Stimulated activated CD4-positive, alpha-beta T cell treated with anti-CD3 and anti-CD28 coated beads, Interleukin-2, amount 100 ng/mL, for 48 hours (primary cell): ENCODE measurements around the gene SLC39A11.

Experiments used
- DNase-seq, 2 donors: peaks; one replicate each; pipeline ENCODE4 v3.0.0-alpha.2; 2020

The SLC39A11 gene

DNA sequence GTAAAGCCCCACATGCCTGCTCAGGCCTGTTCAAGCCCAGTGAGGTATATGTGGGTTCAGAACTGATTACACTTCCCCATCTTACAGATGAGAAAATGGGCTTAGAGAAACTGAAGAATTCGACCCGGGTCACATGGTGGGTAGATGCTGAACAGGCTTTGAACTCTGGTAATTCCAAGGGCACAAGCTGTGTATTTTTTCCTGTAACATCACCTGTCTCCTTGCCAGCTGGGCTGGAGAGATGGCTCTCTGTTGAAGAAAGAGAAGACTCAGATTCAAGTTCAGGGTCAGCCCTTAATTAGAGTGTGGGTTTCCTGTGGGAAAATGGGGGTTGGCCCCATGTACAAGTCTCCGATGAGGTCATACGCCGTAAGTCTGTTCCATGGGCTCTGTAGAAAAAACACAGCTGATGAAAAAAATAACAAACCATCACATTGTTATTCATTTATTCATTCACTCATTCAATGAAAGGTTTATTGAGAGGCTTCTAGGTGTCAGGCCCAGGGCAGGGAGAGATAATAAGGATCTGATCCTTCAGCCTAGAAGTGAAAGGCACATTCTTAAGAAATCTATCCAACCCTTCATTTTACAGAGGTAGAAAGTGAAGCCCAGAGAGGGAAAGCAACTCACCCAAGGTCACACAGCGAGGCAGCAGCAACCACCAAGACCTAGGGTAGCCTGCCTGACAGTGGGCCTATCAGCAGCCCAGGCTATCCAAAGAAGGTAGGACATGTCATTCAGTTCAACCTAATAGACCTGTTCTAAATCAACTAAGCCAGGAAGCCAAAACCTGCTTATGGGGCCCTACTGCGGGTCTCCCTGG is 488.9 kb downstream of the SLC39A11 start:
- no peak for DNase-seq

DNA sequence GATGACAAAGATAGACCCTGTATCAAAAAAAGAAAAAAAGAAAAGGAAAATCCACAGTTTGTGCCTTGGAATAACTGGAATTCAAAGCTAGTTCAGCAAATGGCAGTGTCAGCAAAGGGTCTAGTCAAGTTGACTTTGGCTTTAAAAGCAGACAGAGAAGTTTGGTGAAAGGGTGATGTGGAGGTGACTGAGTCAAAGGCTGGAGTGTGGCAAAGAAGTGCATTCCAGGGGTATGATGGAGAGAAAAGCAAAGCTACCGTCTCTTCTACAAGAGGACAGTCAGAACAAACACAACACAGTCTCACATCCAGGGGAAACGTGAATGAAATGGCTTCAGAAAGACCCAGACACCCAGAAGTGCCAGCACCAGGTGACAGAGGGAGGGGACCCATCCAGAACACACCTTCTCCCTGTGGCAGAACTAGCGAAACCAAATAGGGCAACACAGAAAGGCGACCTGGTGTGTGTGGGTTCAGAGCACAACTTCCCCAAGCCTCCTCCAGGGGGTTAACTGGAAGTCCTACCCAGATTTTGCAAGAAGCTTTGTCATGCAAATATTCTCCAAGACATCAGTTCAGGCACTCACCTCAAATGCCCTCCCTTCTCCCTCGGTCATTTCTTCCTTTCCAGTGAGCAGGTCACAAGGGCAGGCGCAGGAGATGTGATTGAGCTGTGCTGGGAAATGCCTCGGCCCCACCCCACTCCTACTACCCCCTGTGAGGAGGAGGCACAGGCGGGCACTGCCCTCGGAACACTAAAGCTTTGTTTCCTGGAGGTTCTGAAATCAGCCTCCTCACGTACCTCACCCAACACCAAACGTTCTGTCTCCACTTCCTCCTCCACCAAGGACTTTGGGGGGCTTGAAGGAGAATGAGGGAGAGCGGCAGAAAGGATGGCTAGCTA is 489.7 kb downstream of the SLC39A11 start:
- DNase-seq = no peak

DNA sequence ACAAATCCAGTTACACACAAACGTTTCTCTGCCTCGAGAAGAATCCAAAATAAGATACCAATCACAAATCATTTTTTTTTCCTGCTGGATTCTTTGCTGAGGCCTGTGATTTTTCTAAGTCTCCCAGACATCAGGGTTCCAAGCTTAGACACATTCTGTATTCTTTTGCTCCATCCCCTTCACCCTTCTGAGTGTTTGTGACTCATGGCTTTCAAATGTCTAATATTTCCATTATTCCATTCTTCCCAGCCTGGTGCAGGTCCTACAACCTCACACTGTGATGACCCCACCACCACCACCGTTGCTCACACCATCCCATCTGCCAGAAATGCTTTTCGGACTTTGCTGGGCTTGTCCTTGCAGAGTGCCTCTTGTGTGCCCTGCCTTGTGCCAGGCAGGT is 491.6 kb downstream of the SLC39A11 start:
- no peak for DNase-seq

DNA sequence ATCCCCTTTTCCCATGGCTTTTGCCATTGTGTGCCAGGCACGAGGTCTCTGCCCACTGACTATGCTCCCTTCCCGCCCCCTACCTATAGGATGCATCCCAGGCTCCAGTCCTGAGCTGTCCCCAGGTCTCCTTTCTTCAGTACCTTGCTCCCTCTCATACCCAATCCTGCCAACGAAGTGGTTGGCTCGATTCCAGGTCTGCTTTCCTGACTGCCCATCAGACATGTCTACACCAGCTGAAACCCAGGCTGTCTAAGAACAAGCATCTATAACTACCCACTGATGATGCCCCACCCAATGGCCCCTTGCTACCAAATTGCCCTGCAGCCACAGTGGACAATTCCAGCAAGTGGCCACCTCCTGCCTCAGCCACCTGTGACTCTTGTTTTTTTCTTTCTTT is 492.6 kb downstream of the SLC39A11 start:
- no peak for DNase-seq

DNA sequence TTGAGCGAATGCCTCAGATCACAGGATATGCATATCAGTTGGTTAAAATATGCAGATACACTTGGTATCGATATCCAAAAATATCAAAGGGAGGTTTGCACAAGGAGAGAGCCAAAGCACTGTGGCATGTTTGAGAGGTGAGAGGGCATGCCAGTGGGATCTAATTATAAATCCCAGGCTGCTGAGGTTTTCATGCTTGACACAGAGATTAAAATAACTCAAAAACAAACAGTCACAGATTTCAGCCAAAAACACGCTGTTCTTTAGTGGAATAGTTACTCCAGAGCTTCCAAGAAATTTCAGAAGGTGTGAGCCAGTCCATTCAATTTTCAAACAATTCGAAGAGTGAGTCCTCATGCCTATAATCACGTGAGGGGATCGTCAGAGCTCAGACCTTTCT is 493.8 kb downstream of the SLC39A11 start:
- no peak for DNase-seq

DNA sequence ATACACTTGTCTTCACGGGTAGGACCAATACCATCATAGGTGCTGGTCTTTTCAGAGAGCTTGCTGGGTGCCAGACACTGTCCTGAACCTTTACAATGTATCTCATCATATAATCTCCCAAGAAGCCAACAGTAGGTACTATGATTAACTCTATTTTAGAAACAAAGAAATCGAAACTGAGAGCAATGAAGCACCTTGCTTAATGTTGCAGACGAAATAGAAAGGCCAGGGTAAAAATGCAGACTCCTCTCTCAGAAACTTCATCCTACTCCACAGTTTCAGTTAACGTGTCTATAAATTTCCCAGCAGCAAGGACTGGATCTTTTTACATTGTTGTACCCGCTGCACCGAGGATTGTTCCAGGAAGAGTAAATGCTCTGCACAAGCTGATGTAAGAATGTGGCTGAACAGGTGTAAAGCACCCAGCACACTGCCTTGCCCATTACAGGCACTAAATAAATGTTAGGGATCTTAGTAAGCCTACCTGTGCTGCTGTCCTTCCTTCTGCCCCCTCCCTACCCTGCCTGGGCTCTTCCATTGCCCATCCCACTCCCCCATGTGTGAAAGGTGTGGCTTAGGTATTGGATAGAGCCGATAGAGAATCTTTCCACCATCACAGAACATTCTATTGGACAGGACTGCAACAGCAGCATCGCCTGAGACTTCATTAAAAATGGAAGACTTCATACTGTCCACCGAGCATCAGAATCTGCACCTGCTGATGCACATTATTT is 495.0 kb downstream of the SLC39A11 start:
- no peak for DNase-seq
